ENCODE measurements around the gene CLVS2. TPM values are rescaled to one million over a fixed set of nuclear protein-coding genes. Genes with fewer than 3 reads are reported as not detected.
A peak's percentile ranks its signal among the peaks of the same experiment; 100 is the strongest.

CLVS2 gene
- total RNA-seq, 4 donors from 2014 or later = under 0.01 to 11.6 (median 3.2) TPM

DNA sequence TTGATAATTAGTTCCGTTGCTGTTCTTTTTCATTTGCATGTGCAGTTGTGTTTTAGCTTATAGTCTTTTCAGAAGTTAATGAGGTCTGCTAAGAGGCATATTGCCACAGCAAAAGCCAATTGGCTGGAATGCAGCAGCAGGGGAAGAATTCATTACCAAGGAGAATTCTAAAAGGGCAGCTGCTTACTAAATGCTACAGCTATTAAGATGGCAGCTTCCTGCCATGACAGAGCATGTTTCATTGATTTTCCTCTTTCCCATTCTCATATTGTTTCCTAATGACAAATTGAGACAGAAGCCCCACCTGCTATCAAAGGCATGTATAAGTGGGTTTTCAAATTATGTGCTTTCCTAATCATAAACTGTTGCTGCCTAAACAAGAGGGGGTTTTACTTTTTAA is 66.6 kb downstream of the CLVS2 start:
- DNase-seq = no peak
- intact Hi-C loops (cut with DNase I; ENCODE audit: low total_unique reads) = no loop called here

DNA sequence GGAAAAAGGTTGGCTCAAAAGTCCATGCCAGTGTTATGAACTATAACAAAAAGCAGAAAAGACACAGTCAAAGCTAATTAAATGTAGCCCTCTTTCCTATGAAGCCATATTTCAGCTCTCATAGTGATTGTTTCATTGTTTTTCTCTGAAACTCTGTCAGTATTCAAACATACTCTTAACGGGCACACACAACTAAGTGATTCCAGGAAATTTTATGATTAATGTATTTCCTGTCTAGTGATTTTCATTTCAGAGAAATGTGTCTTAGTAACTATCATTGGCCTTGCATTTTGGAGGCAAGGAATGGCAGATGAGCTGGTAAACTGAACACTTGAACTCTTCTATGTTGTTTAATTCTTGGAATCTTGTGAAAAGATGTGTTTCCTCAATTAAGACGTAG is 68.0 kb downstream of the CLVS2 start:
- no peak for DNase-seq
- H3K9me3 ChIP-seq = no peaks in the 10 kb centered on the region
- no peaks in the 10 kb centered on the region for H3K4me1 ChIP-seq
- no peak overlapping the region for H3K4me3 ChIP-seq
- no peaks in the 10 kb centered on the region for H3K27me3 ChIP-seq
- H3K27ac ChIP-seq = no peak overlapping the region
- intact Hi-C loops (cut with DNase I; ENCODE audit: low total_unique reads) = no loop called here
- no peaks in the 10 kb centered on the region for H3K36me3 ChIP-seq
- TF ChIP-seq POLR2A (IDR thresholded peaks at IDR 0.05) = no peak
- TF ChIP-seq, protein P1, sequence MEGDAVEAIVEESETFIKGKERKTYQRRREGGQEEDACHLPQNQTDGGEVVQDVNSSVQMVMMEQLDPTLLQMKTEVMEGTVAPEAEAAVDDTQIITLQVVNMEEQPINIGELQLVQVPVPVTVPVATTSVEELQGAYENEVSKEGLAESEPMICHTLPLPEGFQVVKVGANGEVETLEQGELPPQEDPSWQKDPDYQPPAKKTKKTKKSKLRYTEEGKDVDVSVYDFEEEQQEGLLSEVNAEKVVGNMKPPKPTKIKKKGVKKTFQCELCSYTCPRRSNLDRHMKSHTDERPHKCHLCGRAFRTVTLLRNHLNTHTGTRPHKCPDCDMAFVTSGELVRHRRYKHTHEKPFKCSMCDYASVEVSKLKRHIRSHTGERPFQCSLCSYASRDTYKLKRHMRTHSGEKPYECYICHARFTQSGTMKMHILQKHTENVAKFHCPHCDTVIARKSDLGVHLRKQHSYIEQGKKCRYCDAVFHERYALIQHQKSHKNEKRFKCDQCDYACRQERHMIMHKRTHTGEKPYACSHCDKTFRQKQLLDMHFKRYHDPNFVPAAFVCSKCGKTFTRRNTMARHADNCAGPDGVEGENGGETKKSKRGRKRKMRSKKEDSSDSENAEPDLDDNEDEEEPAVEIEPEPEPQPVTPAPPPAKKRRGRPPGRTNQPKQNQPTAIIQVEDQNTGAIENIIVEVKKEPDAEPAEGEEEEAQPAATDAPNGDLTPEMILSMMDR (IDR thresholded peaks at IDR 0.05) = no peak

More for the DNA sequence above, 66.6 kb downstream of the CLVS2 start:
- Histone ChIP-seq H3K4me3 (no peak overlapping the region), H3K9me3 (no peaks in the 10 kb centered on the region), H3K36me3 (no peaks in the 10 kb centered on the region), H3K4me1 (no peaks in the 10 kb centered on the region), H3K27me3 (no peaks in the 10 kb centered on the region), H3K27ac (no peak overlapping the region)
- TF ChIP-seq, protein P1 (IDR thresholded peaks at IDR 0.05) = no peak
- no peak for TF ChIP-seq POLR2A (IDR thresholded peaks at IDR 0.05)

DNA sequence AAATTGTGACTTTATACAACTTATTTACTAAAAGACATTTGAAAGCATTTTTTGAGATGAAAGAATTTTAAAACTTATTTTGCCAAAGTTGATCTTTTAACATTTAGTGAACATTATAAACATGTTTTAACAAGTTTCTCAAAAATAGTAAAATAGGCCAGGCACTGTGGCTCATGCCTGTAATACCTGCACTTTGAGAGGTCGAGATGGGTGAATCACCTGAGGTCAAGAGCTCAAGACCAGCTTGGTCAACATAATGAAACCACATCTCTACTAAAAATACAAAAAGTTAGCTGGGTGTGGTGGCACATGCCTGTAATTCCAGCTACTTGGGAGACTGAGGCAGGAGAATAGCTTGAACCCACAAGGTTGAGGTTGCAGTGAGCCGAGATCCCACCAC is 78.6 kb downstream of the CLVS2 start:
- H3K4me3 ChIP-seq = no peak overlapping the region
- no peaks in the 10 kb centered on the region for H3K9me3 ChIP-seq
- no peak for TF ChIP-seq POLR2A (IDR thresholded peaks at IDR 0.05)
- TF ChIP-seq, protein P1 (IDR thresholded peaks at IDR 0.05) = no peak
- H3K4me1 ChIP-seq = no peaks in the 10 kb centered on the region
- no peak for DNase-seq
- no peaks in the 10 kb centered on the region for H3K36me3 ChIP-seq
- no peak overlapping the region for H3K27ac ChIP-seq
- no peaks in the 10 kb centered on the region for H3K27me3 ChIP-seq
- intact Hi-C loops (cut with DNase I; ENCODE audit: low total_unique reads) = no loop called here

DNA sequence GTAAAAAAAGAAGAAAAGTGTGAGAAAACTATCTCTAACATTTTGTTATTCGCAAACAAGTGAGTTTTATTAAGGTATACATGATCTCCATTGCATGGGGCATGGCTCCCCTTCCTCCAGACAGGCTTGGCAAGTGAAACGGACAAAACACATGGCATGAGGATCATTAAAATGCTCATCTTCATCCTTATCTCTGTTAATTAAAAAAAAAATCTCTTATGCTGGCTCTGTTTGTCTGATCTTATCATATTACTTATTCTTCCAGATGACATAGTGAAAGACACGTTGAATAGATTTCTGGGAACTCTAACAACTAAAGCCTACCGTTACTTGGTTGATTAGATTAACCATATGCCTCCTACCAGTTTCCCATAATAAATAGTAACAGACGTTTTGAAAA is 89.4 kb downstream of the CLVS2 start:
- Histone ChIP-seq H3K4me1 (no peaks in the 10 kb centered on the region), H3K9me3 (no peaks in the 10 kb centered on the region), H3K27me3 (no peaks in the 10 kb centered on the region), H3K4me3 (no peak overlapping the region), H3K27ac (no peak overlapping the region), H3K36me3 (no peaks in the 10 kb centered on the region)
- intact Hi-C loops (cut with DNase I; ENCODE audit: low total_unique reads) = no loop called here
- DNase-seq = no peak
- TF ChIP-seq, protein P1 (IDR thresholded peaks at IDR 0.05) = no peak

DNA sequence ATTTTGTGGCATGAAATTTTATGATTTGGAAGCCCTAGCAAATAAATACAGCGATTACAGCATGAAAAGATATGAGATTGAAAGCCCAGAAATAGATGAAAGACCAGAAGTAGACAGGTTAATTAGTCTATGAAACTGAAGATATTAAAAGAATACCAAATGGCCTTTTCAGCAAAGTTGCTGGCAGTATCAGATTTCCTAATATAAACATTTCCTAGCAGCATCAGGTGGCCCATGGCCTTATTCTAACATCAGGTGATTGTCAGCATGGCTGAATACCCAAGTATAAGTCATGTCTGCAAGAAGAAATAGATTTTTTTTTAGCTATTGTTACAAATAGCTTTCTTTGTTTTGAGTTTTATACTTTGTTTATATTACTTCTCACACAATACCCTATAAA is 93.2 kb downstream of the CLVS2 start:
- Histone ChIP-seq H3K27me3 (no peaks in the 10 kb centered on the region), H3K4me1 (no peaks in the 10 kb centered on the region), H3K27ac (peak overlapping the region in 1 of 2 donors; percentile 78), H3K36me3 (no peaks in the 10 kb centered on the region), H3K9me3 (no peaks in the 10 kb centered on the region), H3K4me3 (no peak overlapping the region)
- DNase-seq = no peak
- intact Hi-C loops (cut with DNase I; ENCODE audit: low total_unique reads) = no loop called here
- no peak for TF ChIP-seq POLR2A (IDR thresholded peaks at IDR 0.05)
- TF ChIP-seq, protein P1 (IDR thresholded peaks at IDR 0.05) = no peak
